NCI-H1417 (cell line): Measurements from ENCODE around the gene TMEM43.
A peak's percentile ranks its signal among the peaks of the same experiment; 100 is the strongest.

ENCODE experiments used
- DNase-seq, 3 experiments: peaks; one replicate each; lab custom pipeline; 2025; lab: John Stamatoyannopoulos, UW

The TMEM43 gene

DNA sequence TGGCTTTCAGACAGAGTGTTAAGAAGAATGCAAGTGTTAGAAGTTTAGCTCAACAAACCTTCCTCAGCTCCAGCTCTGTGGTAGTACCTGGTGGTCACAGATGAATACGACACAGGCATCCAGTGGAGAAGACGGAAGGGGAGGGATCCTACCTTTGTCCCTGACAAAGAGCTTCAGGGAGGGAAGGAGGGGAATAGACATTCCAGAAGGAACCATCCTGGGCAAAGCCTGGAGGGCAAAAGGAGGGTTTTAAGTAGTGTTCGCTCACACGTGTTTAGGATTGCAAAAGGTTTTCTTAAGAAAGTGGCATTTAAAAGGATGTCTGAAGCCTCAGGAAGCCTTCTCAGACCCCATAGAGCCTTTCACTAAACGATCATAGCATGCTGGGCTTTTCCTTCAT lies 3.0 kb upstream of the TMEM43 start:
- DNase-seq = no peak

GRCh38 chr3:14122301-14122700 lies 2.6 kb upstream of the TMEM43 start:
- no peak for DNase-seq

DNA sequence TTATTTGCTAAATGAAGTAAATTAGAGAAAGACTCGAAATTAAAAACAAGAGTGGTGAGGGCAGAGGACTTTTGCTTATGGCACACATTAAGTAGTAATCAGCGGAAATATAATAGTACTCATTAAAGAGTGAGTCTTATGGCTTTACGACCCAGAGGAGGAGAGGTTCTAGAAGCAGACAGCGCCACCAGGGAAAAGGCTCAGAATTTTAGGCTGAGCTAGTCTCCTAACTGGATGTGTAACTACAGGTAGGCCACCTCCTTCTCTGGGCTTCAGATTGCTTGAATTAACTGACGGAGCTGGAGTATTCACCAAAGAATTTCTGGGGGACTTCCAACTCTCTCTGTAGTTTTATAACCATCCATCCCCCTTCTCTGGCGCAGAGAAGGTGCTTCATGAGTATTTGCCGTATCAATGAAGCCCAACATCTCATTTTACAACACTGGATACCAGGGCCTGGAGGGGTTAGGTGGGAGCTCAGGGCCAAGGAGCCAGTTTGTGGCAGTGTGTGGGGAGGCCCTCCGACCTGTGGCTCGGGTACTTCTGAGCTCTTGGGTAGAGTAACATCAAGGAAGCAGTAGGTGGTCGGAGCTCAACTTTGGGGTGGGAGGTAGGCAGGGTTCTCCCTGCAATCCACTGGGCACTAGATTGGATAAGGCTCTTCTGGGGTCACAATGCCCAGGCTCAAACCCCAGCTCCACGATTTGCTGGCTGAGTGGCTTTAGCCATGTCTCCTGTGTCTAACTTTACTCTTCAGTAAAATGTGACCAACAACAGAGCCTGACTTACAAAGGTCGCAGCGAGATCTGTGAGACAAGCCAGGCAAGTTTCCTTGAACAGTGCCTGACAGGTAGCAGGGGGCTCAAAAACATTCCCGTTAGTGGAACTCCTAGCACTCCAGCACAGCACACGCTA lies 1.3 kb upstream of the TMEM43 start:
- no peak for DNase-seq

DNA sequence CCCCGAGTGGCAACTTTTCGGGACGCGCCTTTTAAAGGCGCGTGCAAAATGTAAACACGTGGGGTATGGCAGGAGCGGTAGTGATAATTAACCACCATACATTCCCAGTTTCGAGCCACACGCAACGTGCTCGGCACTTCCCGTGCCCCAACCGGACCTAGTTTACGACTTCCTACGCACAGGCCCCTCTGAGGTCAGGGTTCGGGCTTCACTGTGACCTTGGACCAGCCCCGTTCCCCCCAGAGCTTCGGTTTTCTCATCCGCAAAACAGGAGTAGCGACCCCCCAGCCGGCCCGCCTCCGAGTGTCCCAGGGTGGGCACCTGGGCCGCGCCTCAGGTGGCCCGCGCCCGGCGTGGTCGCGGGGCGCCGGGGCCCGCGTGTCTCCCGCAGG lies 633 bp upstream of the TMEM43 start:
- DNase-seq = peak; percentile 4 to 75 (median 75)

DNA sequence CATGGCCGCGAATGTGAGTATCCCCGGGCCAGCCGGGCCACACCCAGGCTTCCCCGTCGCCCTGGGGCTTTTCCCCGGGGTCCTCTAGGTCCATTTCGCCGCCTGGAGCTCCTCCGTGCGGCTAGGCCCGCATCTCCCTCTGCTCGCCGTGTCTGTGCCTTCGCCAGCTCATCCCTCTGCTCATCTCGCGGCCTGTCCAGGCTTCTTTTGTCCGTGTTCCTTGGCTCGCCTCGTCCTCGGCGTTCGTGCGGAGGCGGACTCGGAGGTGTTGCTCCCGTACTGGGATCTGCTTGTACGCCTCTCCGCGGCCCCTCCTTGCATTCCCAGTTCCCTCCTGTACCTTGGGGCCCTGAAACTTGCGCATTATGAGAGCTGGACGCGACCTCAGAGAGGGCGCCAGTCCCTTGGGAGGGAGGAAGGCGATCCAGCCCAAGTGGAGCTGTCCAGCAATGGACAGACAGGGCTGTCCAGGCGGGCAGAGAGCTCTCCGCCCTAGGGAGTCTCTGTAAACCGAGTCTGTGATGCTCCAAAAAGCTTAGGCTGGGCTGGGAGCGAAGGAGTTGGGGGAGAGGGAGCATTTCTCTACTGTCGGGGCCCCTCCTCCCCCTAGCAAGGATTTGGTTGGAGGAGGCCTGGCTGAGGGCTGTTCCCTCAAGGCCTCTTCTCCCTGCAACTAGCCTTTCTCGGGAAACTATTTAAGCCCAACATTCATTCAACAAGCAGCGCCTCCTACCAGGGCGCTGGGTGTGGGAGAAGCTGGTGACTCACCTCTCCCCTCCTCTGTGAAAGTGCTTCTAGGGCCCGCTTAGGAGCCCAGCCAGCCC lies 553 bp downstream of the TMEM43 start:
- peak; percentile 34 to 49 (median 42) for DNase-seq

GRCh38 chr3:14126017-14126886 lies 1.4 kb downstream of the TMEM43 start:
- DNase-seq = no peak

GRCh38 chr3:14126887-14127505 lies 2.1 kb downstream of the TMEM43 start:
- DNase-seq = no peak

GRCh38 chr3:14127516-14128161 lies 2.8 kb downstream of the TMEM43 start:
- no peak for DNase-seq

DNA sequence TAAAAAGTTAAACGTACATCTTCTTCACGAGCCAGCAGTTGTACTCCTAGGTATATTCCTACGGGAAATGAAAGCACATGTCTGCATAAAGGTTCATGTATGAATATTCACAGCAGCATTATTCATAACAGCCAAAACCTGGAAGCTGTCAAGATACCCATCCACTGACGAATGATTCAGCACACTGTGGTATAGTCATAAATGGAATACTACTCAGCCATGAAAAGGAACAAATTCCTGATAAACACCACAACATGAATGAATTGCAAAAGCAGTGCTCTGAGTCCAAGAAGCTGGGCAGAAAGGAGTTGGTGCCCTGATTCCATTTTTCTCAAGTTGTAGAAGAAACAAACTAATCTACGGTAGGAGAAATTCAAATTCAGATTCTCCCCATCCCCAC lies 3.9 kb downstream of the TMEM43 start:
- DNase-seq = no peak

DNA sequence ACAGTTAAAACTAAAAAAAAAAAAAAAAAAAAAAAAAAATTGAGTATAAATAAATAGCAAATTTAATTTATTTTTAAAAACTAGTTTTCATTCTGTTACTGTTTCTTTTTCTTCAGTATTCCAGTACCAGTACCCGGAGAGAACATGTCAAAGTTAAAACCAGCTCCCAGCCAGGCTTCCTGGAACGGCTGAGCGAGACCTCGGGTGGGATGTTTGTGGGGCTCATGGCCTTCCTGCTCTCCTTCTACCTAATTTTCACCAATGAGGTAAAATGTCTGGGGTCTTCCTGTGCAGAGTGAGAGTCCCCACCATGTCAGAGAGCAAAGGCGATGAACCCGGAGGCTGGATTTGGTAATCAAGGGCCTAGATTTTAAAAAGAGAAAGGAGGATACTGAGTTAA lies 4.4 kb downstream of the TMEM43 start:
- DNase-seq = no peak

GRCh38 chr3:14130230-14130629 lies 5.4 kb downstream of the TMEM43 start:
- DNase-seq = no peak

- no peak for DNase-seq
Observed at GRCh38 chr3:14130707-14131106, 5.9 kb downstream of the TMEM43 start.

GRCh38 chr3:14131134-14131533 lies 6.3 kb downstream of the TMEM43 start:
- no peak for DNase-seq

DNA sequence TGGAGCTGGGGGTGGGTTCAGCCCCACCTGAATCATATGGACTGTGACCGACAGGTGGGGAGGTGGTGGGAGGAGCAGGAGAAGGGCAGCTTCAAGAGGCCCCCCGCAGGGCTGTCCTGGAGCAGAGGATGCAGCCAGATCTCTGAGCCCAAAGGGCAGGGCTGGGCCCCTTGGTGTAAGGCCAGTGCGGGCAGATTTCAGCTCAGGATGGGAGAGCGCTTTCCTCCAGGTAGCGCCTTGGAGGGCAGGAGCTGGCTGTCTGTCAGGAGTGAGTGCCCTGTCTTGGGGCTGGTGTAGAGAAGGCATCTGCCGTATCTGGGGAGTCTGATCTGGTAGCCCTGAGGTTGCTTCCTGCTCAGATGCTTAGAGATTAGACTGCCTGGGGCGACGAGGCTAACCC lies 7.3 kb downstream of the TMEM43 start:
- DNase-seq = no peak

DNA sequence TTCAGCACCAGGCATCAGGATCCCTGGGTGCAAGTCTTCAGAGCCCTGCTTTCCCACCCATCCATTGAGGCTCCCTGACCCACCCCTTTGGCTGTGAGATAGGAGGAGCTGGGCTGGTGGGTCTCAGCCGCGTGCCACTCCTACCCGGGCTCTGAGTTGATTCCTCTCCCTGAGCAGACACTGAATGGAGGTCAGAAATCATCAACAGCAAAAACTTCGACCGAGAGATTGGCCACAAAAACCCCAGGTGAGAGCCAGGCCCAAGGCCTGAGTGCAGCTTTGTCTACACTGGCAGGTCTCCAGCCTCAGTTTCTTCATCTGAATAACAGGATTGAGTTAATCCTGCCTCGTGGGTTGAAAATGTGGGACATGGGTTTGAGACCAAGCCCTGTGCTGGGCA lies 7.8 kb downstream of the TMEM43 start:
- no peak for DNase-seq

DNA sequence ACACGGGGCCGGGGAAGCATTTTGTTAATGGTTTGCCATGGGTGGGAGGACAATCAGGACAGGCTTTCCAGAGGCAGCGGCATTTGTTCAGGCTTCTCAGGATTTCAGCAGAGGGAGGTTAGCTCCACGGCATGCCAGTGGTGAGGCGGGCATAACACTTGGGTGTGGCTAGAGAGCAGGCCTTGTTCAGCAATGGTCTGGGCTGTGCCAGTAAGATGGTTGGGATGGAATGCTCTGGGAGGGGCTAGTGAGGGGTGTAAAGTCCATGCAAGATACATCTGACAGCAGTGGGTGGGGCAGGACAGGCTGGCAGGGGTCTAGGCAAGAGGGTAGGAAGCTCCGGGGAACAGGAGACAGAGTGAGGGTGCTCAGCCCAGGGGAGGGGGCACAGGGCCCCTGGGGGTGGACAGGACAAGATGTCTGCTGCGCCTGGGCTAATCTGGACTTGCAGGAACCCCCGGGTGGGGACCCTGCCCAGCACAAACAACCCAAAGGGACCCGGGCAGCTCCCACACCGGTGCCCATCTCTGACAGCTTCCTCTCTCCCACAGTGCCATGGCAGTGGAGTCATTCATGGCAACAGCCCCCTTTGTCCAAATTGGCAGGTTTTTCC lies 8.4 kb downstream of the TMEM43 start:
- no peak for DNase-seq

- DNase-seq = no peak
Observed at GRCh38 chr3:14133876-14134275, 9.0 kb downstream of the TMEM43 start.

- DNase-seq = no peak
Observed at GRCh38 chr3:14134291-14134690, 9.4 kb downstream of the TMEM43 start.

GRCh38 chr3:14135581-14135980 lies 10.7 kb downstream of the TMEM43 start:
- no peak for DNase-seq

- DNase-seq = no peak
Observed at GRCh38 chr3:14137004-14137403, 12.2 kb downstream of the TMEM43 start.

- DNase-seq = no peak
Observed at GRCh38 chr3:14137445-14137844, 12.6 kb downstream of the TMEM43 start.
